K562 (cell line): ENCODE results near the gene ZNF488. TPM values are rescaled to one million over a fixed set of nuclear protein-coding genes. Genes with fewer than 3 reads are reported as not detected.

Source experiments
- ATAC-seq: fragments of 200-7000 bp; cut with Tn5 transposase; 3 replicates; pipeline ENCODE4 v1.9.1; 2020; ENCODE audit warnings: moderate library complexity
- BruUV-seq: library from RNA; stranded (reverse); fragments of 400-500 nt; replicated peaks from 2 replicates; lab custom pipeline; 2021; lab: Mats Ljungman, UMichigan
- CTCF ChIA-PET: fragments of 300-600 bp; formaldehyde crosslinking; extraction: SDS; loops from one replicate; lab custom pipeline; 2021; ENCODE audit warnings: low intra/inter-chr PET ratio; lab: Yijun Ruan, JAX
- POLR2A ChIA-PET: fragments of 300-600, 350-650 bp; sonication (Branson Sonifier 250); formaldehyde crosslinking; extraction: SDS; loops from one replicate; lab custom pipeline; 2021; ENCODE audit warnings: antibody characterized with exemption, inconsistent platforms; lab: Yijun Ruan, JAX
- DNase-seq, 4 experiments: peaks; one replicate each; pipeline versions ENCODE4 v3.0.0 to v3.0.0-alpha.2; 2011 to 2018; ENCODE audit warnings: low spot score in 3 of 4, mixed read lengths in 3 of 4; ENCODE audit errors: extremely low read depth in 1 of 4
- FAIRE-seq: peaks from 2 replicates; lab custom pipeline; 2011; peaks lifted over from hg19 to GRCh38; lab: Jason Lieb, UNC
- H2AFZ ChIP-seq: 2 replicates; pipeline ENCODE4 v1.6.0; 2011; ENCODE audit warnings: low read depth, low read length, control low read depth, inconsistent platforms
- H3K27ac ChIP-seq: fragments of 200-600 bp; 3 replicates; pipeline ENCODE4 v1.8.0; 2011; ENCODE audit warnings: low read depth, mild to moderate bottlenecking, control low read depth, inconsistent platforms, low read length, moderate library complexity, mixed read lengths; ENCODE audit errors: extremely low read depth
- H3K27me3 ChIP-seq, 2 experiments: fragments of 300-600 bp in 1 of 2; 2 replicates in 1 of 2; 3 replicates in 1 of 2; pipeline versions ENCODE4 v1.6.0 to v1.8.0; 2011; ENCODE audit warnings: inconsistent platforms in 2 of 2, low read length in 2 of 2, mild to moderate bottlenecking in 1 of 2, mixed read lengths in 1 of 2, moderate library complexity in 1 of 2; ENCODE audit not compliant: control insufficient read depth in 2 of 2, insufficient read depth in 2 of 2
- H3K36me3 ChIP-seq: fragments of 300-600 bp; 3 replicates; pipeline ENCODE4 v1.8.0; 2011; ENCODE audit warnings: mild to moderate bottlenecking, low read length, inconsistent platforms; ENCODE audit not compliant: control insufficient read depth, insufficient read depth
- H3K4me1 ChIP-seq, 2 experiments: fragments of 200-600 bp in 1 of 2; replicated peaks in 1 of 2; 2 replicates in 1 of 2; 3 replicates in 1 of 2; pipeline versions ENCODE4 v1.5.1 to v1.8.0; 2011; ENCODE audit warnings: inconsistent platforms in 2 of 2, low read length in 2 of 2, mild to moderate bottlenecking in 1 of 2, mixed read lengths in 1 of 2, moderate library complexity in 1 of 2; ENCODE audit not compliant: control insufficient read depth in 2 of 2, insufficient read depth in 2 of 2
- H3K4me2 ChIP-seq: 2 replicates; pipeline ENCODE4 v1.6.1; 2011; ENCODE audit warnings: low read length, control low read depth, inconsistent platforms, mixed read lengths; ENCODE audit not compliant: insufficient read depth
- H3K4me3 ChIP-seq: fragments of 200-600 bp; sonication (generic), shearing (Covaris generic); 2 replicates; pipeline ENCODE4 v1.5.1; 2016; ENCODE audit warnings: control low read depth, inconsistent platforms
- H3K79me2 ChIP-seq: fragments of 200-600 bp; 3 replicates; pipeline ENCODE4 v1.8.0; 2011; ENCODE audit warnings: low read length, inconsistent platforms; ENCODE audit not compliant: control insufficient read depth, insufficient read depth
- H3K9ac ChIP-seq, 2 experiments: 2 replicates each; pipeline versions ENCODE4 v1.6.0 to v1.6.1; 2011; ENCODE audit warnings: low read depth in 2 of 2, low read length in 2 of 2, control low read depth in 1 of 2, inconsistent platforms in 1 of 2, mild to moderate bottlenecking in 1 of 2, mixed read lengths in 1 of 2; ENCODE audit not compliant: insufficient read depth in 1 of 2
- H3K9me1 ChIP-seq: one replicate; pipeline ENCODE4 v1.6.0; 2011; ENCODE audit warnings: inconsistent platforms, mild to moderate bottlenecking, low read length, moderate library complexity; ENCODE audit not compliant: control insufficient read depth, insufficient read depth
- H3K9me3 ChIP-seq: replicated peaks from 2 replicates; pipeline ENCODE4 v1.5.1; 2011; ENCODE audit warnings: low read depth, low read length, inconsistent platforms; ENCODE audit not compliant: control insufficient read depth, insufficient read depth
- H4K20me1 ChIP-seq: replicated peaks from 2 replicates; pipeline ENCODE4 v1.6.1; 2011; ENCODE audit warnings: low read length, inconsistent platforms, mixed read lengths; ENCODE audit not compliant: control insufficient read depth, insufficient read depth
- CBFA2T3 ChIP-seq: fragments of 450-650 bp; IDR thresholded peaks from 2 replicates; pipeline ENCODE4 v1.6.1; 2017
- CEBPG ChIP-seq, 3 experiments: fragments of 200-800 bp in 1 of 3; sonication (Bioruptor generic) in 1 of 3; sonication (generic) in 1 of 3; formaldehyde crosslinking in 1 of 3; IDR thresholded peaks in 2 of 3; conservative IDR thresholded peaks in 1 of 3; 2 replicates each; pipeline versions ENCODE4 v1.6.1 to v1.8.0; 2016 to 2022; ENCODE audit warnings: missing compliant biosample characterization in 2 of 3, missing genetic modification characterization in 2 of 3, mild to moderate bottlenecking in 1 of 3, missing genetic modification reagents in 1 of 3
- NCOA4 ChIP-seq: fragments of 450-650 bp; IDR thresholded peaks from 2 replicates; pipeline ENCODE4 v1.6.1; 2018; ENCODE audit warnings: mild to moderate bottlenecking; ENCODE audit not compliant: partially characterized antibody
- TCF7L2 ChIP-seq: fragments of 150-350 bp; IDR thresholded peaks from 2 replicates; pipeline ENCODE4 v1.6.1; 2016; ENCODE audit warnings: low read depth, mild to moderate bottlenecking, low read length, moderate library complexity
- ZBTB2 ChIP-seq: fragments of 450-650 bp; IDR thresholded peaks from 2 replicates; pipeline ENCODE4 v1.6.1; 2016; ENCODE audit warnings: antibody characterized with exemption
- ZNF175 ChIP-seq: fragments of 200-800 bp; sonication (Bioruptor generic); IDR thresholded peaks from 2 replicates; pipeline ENCODE4 v1.6.1; 2016; ENCODE audit warnings: low read depth, mild to moderate bottlenecking, missing genetic modification characterization, missing compliant biosample characterization
- WGBS: fragments of 100-300 bp; shearing (Covaris generic); methylation state at CpG from one replicate; pipeline ENCODE4 v1.1.6; 2016; ENCODE audit warnings: low coverage, mixed read lengths; ENCODE audit not compliant: insufficient coverage; ENCODE audit errors: missing lambda C conversion rate; 5-methylcytosine and 5-hydroxymethylcytosine counted together
- in situ Hi-C: fragments of 300-500 bp; cut with MboI; formaldehyde crosslinking; loops from 4 replicates; pipeline ENCODE4 v1.15.0; 2018; ENCODE audit warnings: inconsistent platforms, mixed read lengths
- intact Hi-C: fragments of 100-400 bp; cut with micrococcal nuclease; formaldehyde crosslinking; loops from 2 replicates; pipeline ENCODE4 v1.14.2; 2022
- polyA plus RNA-seq, 8 experiments: library from polyadenylated mRNA; depleted of rRNA in 4 of 8; stranded (reverse) in 5 of 8; unstranded in 3 of 8; fragments of >200 nt; fragmentation: Nextera tagmentation in 2 of 8; fragmentation: Illumina TruSeq in 1 of 8; extraction: Ambion mirVana in 2 of 8; extraction: Trizol in 1 of 8; gene quantifications; 2 replicates each; pipeline versions ENCODE4 v1.2.1 to v1.2.3, GENCODE V29; 2011 to 2014; ENCODE audit warnings: inconsistent platforms in 1 of 8, missing spikeins in 1 of 8
- total RNA-seq, 7 experiments: library from RNA; depleted of rRNA in 6 of 7; stranded (reverse); fragments of >200 nt in 6 of 7; fragmentation: Illumina TruSeq in 2 of 7; extraction: Trizol in 2 of 7; gene quantifications; 2 replicates each; pipeline versions ENCODE4 v1.2.1 to v1.2.3, GENCODE V29; 2011 to 2021; ENCODE audit warnings: low replicate concordance in 1 of 7

Gene ZNF488
- total and polyA plus RNA-seq, 9 of the 15 experiments (the other 6 are each of a cell fraction or from before 2014, with no cell fraction given): 0.03 to 0.09 (median 0.05) TPM; not detected in 3

DNA sequence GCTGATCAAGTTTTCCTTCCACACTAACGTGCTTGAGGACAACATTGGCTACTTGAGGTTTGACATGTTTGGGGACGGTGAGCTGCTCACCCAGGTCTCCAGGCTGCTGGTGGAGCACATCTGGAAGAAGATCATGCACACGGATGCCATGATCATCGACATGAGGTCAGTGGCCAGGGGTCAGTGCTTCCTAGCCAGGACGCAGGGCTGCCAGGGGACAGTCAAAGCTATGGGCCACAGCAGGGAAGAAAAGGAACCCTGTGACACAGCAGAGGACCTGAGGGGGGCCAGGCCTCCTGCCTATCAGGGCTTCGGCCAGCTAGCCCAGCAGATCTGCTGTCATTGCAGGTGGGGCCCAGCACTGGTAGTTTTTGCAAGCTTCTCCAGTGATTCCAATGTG is 30.7 kb downstream of the ZNF488 start:
- Histone ChIP-seq H3K79me2 (no peaks in the 10 kb centered on the region), H3K9me3 (no peaks in the 10 kb centered on the region), H3K9ac (no peak overlapping the region), H3K4me1 (peaks cover 0 to 24% of the 10 kb centered on the region in 2 experiments; a peak in 1 of 5 replicates), H3K4me2 (no peak overlapping the region), H3K4me3 (no peak overlapping the region), H3K36me3 (no peaks in the 10 kb centered on the region), H3K27ac (no peak overlapping the region)
- BruUV-seq: no TSS peak
- CTCF ChIA-PET: no interaction called here
- ATAC-seq: no peak
- intact Hi-C loops: no loop called here
- 3% methylated on average over 5 of the region's 6 CpGs for WGBS
- TF ChIP-seq CEBPG (CRISPR knock-in tag; IDR thresholded peaks at IDR 0.05) (no peak), CEBPG (tag; conservative IDR thresholded peaks at IDR 0.05 in 1 of 2, IDR thresholded peaks at IDR 0.05 in 1 of 2) (no peak), NCOA4 (no peak), ZBTB2 (no peak), TCF7L2 (no peak), ZNF175 (CRISPR knock-in tag) (no peak), CBFA2T3 (no peak)
- TF ChIP-seq, all 486 proteins: peak for 0
- DNase-seq (no peak), FAIRE-seq (no peak)
- H4K20me1 ChIP-seq: peaks cover 25% of the 10 kb centered on the region
- H2AFZ ChIP-seq: no peak overlapping the region
- no peaks in the 10 kb centered on the region for H3K9me1 ChIP-seq
- peaks cover 36 to 76% of the 10 kb centered on the region in 2 experiments for H3K27me3 ChIP-seq
- POLR2A ChIA-PET: no interaction called here
- in situ Hi-C loops: no loop called here
